ENCODE measurements around the gene PCDHA11.
"Not testable (repeated sequence)": the region's sequence is repeated elsewhere in the genome, so short reads cannot be mapped to it uniquely, and the experiment has no call there.

Gene PCDHA11

GRCh38 chr5:140868721-140869554, at the start of gene PCDHA11:
Gene PCDHA11 (plus strand): TSS chr5:140868957. CDS start chr5:140869104, 147 bp downstream.
- no peak for DNase-seq

- DNase-seq = no peak
These were observed 47.1 kb upstream of the PCDHA11 start, which contains the start of gene PCDHA5 for GRCh38 chr5:140821375-140822280. Gene PCDHA5 (plus strand): TSS chr5:140821613.

DNA sequence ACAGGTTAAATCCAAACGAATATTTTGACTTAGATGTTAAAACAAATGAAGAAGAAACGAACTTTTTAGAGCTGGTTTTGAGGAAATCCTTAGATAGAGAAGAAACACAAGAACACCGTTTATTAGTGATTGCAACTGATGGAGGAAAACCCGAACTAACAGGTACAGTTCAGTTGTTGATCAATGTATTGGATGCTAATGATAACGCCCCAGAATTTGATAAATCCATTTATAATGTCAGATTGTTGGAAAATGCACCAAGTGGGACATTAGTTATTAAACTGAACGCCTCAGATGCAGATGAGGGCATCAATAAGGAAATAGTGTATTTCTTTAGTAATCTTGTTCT, 46.5 kb upstream of the PCDHA11 start:
- no peak for DNase-seq

DNA sequence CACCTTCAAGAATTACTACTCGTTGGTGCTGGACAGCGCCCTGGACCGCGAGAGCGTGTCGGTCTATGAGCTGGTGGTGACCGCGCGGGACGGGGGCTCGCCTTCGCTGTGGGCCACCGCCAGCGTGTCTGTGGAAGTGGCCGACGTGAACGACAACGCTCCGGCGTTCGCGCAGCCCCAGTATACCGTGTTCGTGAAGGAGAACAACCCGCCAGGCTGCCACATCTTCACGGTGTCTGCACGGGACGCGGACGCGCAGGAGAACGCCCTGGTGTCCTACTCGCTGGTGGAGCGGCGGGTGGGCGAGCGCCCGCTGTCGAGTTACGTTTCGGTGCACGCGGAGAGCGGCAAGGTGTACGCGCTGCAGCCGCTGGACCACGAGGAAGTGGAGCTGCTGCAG, 45.8 kb upstream of the PCDHA11 start:
- DNase-seq = not testable (repeated sequence)

DNA sequence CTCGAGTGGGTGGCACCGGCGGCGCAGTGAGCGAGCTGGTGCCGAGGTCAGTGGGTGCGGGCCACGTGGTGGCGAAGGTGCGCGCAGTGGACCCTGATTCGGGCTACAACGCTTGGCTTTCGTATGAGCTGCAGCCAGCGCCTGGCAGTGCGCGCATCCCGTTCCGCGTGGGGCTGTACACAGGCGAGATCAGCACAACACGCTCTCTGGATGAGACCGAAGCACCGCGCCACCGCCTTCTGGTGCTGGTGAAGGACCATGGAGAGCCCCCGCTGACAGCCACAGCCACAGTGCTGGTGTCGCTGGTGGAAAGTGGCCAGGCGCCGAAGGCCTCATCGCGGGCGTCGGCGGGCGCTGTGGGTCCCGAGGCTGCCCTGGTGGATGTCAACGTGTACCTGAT, 45.3 kb upstream of the PCDHA11 start:
- DNase-seq = no peak

DNA sequence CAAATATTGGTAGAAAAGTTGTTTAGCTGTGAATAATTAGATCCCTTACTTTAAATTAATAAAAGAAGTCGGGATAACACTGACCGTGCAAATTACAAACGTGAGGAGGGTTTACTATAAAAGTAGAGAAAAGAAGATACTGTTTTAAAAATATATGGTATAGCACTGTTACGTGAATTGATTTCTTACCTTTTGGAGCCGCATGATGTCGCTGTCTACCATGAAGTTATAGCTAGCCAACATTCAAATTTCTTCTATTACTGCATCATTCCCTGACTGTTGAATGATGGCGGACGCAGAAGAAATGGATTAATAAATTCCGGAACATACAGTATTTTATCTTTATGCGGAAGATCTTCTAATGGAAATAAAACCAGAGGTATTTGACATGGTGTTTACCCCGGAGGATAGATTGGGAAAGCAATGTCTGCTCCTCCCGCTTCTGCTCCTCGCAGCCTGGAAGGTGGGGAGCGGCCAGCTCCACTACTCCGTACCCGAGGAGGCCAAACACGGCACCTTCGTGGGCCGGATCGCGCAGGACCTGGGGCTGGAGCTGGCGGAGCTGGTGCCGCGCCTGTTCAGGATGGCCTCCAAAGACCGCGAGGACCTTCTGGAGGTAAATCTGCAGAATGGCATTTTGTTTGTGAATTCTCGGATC, 40.9 kb upstream of the PCDHA11 start, which contains the start of gene PCDHA6:
PCDHA6 (plus strand) TSS at position 257 of the 658 bp plus-strand sequence; CDS start at position 389, 132 bp downstream.
- no peak for DNase-seq

DNA sequence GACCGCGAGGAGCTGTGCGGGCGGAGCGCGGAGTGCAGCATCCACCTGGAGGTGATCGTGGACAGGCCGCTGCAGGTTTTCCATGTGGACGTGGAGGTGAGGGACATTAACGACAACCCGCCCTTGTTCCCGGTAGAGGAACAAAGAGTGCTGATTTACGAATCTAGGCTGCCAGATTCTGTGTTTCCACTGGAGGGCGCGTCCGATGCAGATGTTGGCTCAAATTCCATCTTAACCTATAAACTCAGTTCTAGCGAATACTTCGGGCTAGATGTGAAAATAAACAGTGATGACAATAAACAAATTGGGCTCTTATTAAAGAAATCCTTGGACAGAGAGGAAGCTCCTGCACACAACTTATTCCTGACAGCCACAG, 40.4 kb upstream of the PCDHA11 start:
- DNase-seq = no peak

DNA sequence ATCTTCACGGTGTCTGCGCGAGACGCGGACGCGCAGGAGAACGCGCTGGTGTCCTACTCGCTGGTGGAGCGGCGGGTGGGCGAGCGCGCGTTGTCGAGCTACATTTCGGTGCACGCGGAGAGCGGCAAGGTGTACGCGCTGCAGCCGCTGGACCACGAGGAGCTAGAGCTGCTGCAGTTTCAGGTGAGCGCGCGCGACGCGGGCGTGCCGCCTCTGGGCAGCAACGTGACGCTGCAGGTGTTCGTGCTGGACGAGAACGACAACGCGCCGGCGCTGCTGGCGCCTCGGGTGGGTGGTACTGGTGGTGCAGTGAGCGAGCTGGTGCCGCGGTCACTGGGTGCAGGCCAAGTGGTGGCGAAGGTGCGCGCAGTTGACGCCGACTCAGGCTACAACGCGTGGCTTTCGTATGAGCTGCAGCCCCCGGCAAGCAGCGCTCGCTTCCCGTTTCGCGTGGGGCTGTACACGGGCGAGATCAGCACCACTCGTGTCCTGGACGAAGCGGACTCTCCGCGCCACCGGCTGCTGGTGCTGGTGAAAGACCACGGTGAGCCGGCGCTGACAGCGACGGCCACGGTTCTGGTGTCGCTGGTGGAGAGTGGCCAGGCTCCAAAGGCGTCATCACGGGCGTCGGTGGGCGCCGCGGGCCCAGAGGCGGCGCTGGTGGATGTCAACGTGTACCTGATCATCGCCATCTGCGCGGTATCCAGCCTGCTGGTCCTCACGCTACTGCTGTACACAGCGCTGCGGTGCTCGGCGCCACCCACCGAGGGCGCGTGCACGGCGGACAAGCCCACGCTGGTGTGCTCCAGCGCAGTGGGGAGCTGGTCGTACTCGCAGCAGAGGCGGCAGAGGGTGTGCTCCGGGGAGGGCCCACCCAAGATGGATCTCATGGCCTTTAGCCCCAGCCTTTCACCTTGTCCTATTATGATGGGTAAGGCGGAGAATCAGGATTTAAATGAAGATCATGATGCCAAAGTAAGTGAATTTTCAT, 39.0 kb upstream of the PCDHA11 start:
- not testable (repeated sequence) for DNase-seq

- DNase-seq = no peak
These were observed 34.8 kb upstream of the PCDHA11 start, which contains the start of gene PCDHA7 for GRCh38 chr5:140833993-140834392. Gene PCDHA7 (plus strand): TSS chr5:140834269. CDS start chr5:140834384, 115 bp downstream.

- not testable (repeated sequence) for DNase-seq
These were observed 34.2 kb upstream of the PCDHA11 start for GRCh38 chr5:140834439-140835008.

GRCh38 chr5:140835622-140836510, 32.9 kb upstream of the PCDHA11 start:
- no peak for DNase-seq

GRCh38 chr5:140840978-140841962, 27.5 kb upstream of the PCDHA11 start, which contains the start of gene PCDHA8:
Gene PCDHA8 (plus strand): TSS chr5:140841187. CDS start chr5:140841322, 135 bp downstream.
- DNase-seq = no peak

DNA sequence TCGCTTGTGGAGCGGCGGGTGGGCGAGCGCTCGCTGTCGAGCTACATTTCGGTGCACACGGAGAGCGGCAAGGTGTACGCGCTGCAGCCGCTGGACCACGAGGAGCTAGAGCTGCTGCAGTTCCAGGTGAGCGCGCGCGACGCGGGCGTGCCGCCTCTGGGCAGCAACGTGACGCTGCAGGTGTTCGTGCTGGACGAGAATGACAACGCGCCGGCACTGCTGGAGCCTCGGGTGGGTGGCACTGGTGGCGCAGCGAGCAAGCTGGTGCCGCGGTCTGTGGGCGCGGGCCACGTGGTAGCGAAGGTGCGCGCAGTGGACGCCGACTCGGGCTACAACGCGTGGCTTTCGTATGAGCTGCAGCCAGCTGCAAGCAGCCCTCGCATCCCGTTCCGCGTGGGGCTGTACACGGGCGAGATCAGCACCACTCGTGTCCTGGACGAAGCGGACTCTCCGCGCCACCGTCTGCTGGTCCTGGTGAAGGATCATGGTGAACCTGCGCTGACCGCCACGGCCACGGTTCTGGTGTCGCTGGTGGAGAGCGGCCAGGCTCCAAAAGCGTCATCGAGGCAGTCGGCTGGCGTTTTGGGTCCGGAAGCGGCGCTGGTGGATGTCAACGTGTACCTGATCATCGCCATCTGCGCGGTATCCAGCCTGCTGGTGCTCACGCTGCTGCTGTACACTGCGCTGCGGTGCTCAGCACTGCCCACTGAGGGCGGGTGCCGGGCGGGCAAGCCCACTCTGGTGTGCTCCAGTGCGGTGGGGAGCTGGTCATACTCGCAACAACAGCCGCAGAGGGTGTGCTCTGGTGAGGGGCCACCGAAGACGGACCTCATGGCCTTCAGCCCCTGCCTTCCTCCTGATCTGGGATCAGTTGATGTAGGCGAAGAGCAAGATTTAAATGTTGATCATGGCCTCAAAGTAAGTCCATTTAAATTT, 25.7 kb upstream of the PCDHA11 start:
- no peak for DNase-seq

- not testable (repeated sequence) for DNase-seq
These were observed 20.3 kb upstream of the PCDHA11 start, which contains the start of gene PCDHA9 for GRCh38 chr5:140848139-140849102. Gene PCDHA9 (plus strand): TSS chr5:140848382. CDS start chr5:140848496, 114 bp downstream.

DNA sequence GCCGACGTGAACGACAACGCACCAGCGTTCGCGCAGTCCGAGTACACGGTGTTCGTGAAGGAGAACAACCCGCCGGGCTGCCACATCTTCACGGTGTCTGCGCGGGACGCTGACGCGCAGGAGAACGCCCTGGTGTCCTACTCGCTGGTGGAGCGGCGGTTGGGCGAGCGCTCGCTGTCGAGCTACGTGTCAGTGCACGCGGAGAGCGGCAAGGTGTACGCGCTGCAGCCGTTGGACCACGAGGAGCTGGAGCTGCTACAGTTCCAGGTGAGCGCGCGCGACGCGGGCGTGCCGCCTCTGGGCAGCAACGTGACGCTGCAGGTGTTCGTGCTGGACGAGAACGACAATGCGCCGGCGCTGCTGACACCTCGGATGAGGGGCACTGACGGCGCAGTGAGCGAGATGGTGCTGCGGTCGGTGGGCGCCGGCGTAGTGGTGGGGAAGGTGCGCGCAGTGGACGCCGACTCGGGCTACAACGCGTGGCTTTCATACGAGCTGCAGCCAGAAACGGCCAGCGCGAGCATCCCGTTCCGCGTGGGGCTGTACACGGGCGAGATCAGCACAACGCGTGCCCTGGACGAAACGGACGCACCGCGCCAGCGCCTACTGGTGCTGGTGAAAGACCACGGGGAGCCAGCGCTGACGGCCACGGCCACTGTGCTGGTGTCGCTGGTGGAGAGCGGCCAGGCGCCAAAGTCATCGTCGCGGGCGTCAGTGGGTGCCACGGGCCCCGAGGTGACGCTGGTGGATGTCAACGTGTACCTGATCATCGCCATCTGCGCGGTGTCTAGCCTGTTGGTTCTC, 18.7 kb upstream of the PCDHA11 start:
- not testable (repeated sequence) for DNase-seq
